NCI-H2107 treated with DMSO at 0.1 percent for 48 hours (cell line): ENCODE measurements around the gene MRTFA.
"Not testable (repeated sequence)": the region's sequence is repeated elsewhere in the genome, so short reads cannot be mapped to it uniquely, and the experiment has no call there.

Source experiments
- DNase-seq: peaks from one replicate; lab custom pipeline; 2025; ENCODE audit not compliant: unreplicated experiment; lab: John Stamatoyannopoulos, UW

The MRTFA gene

GRCh38 chr22:40500465-40500786, 136.1 kb downstream of the MRTFA start:
- not testable (repeated sequence) for DNase-seq

GRCh38 chr22:40499209-40499623, 137.3 kb downstream of the MRTFA start:
- no peak for DNase-seq

GRCh38 chr22:40498420-40499208, 137.9 kb downstream of the MRTFA start:
- DNase-seq: no peak

GRCh38 chr22:40493441-40493840, 143.1 kb downstream of the MRTFA start:
- no peak for DNase-seq

- no peak for DNase-seq
Measured at GRCh38 chr22:40491990-40492631, 144.4 kb downstream of the MRTFA start.

GRCh38 chr22:40487663-40488249, 148.8 kb downstream of the MRTFA start:
- peak; percentile 18 for DNase-seq

GRCh38 chr22:40486962-40487602, 149.4 kb downstream of the MRTFA start:
- no peak for DNase-seq

GRCh38 chr22:40485813-40486667, 150.5 kb downstream of the MRTFA start:
- no peak for DNase-seq

GRCh38 chr22:40484906-40485669, 151.4 kb downstream of the MRTFA start:
- no peak for DNase-seq

- DNase-seq: no peak
Measured at GRCh38 chr22:40482886-40483285, 153.6 kb downstream of the MRTFA start.

- no peak for DNase-seq
Measured at GRCh38 chr22:40482391-40482790, 154.1 kb downstream of the MRTFA start.

- DNase-seq: no peak
Measured at GRCh38 chr22:40480996-40481395, 155.5 kb downstream of the MRTFA start.

GRCh38 chr22:40479887-40480538, 156.5 kb downstream of the MRTFA start:
- DNase-seq: no peak

GRCh38 chr22:40479126-40479800, 157.3 kb downstream of the MRTFA start:
- no peak for DNase-seq

GRCh38 chr22:40478338-40479125, 158.0 kb downstream of the MRTFA start:
- DNase-seq: no peak

- no peak for DNase-seq
Measured at GRCh38 chr22:40477683-40478337, 158.7 kb downstream of the MRTFA start.

- DNase-seq: no peak
Measured at GRCh38 chr22:40476341-40476740, 160.2 kb downstream of the MRTFA start.

GRCh38 chr22:40473703-40474102, 162.8 kb downstream of the MRTFA start:
- no peak for DNase-seq
